SK-N-MC (cell line): ENCODE results near the gene L3MBTL4.

Experiments used
- DNase-seq: peaks from one replicate; pipeline ENCODE4 v3.0.0-alpha.2; 2011; ENCODE audit warnings: low read depth, low spot score
- H3K27ac ChIP-seq: fragments of 200-600 bp; sonication (generic); 2 replicates; pipeline ENCODE4 v1.5.1; 2016; ENCODE audit warnings: mixed run types
- H3K36me3 ChIP-seq: fragments of 200-600 bp; sonication (generic); 2 replicates; pipeline ENCODE4 v1.6.1; 2017; ENCODE audit warnings: antibody characterized with exemption, low read length, mixed read lengths; ENCODE audit not compliant: insufficient read depth
- H3K4me3 ChIP-seq: fragments of 200-600 bp; sonication (generic); 2 replicates; pipeline ENCODE4 v1.5.1; 2016
- H3K9ac ChIP-seq: fragments of 200-600 bp; sonication (generic); 2 replicates; pipeline ENCODE4 v1.8.0; 2017; ENCODE audit warnings: mixed run types, mixed read lengths; ENCODE audit not compliant: insufficient read length
- H3K9me3 ChIP-seq: fragments of 200-600 bp; sonication (generic); 2 replicates; pipeline ENCODE4 v1.6.1; 2017; ENCODE audit warnings: low read depth, mild to moderate bottlenecking, antibody characterized with exemption, low read length, moderate library complexity, mixed read lengths
- EZH2 ChIP-seq: fragments of 200-600 bp; sonication (generic); IDR thresholded peaks from one replicate; pipeline ENCODE4 v1.6.1; 2017; ENCODE audit warnings: antibody characterized with exemption
- FOXP2 ChIP-seq: optimal IDR thresholded peaks from 2 replicates; pipeline ENCODE3; 2011; ENCODE audit warnings: mild to moderate bottlenecking, moderate library complexity; ENCODE audit not compliant: insufficient read depth; ENCODE audit errors: extremely low read length, control extremely low read depth
- POLR2AphosphoS5 ChIP-seq: IDR thresholded peaks from 2 replicates; pipeline ENCODE4 v1.6.1; 2012; ENCODE audit warnings: mild to moderate bottlenecking, low read depth, low read length, borderline replicate concordance

L3MBTL4 gene

DNA sequence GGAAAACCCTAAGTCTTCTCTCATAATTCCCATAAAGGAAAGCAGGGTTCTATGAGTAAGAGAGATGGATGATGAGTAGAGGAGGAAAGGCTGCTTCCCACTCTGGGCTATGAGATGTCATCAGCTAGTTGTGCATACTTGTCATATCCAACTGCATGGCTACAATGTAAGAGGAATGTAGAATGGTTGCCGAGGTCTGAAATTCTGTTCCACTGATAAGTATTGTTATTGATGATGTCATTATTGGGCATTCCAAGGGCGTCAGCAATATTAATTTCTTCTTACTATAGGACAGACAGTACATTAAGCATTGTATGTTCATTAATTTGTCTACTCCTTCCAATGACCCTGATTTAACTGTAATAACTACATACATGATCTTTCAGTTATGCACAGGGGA is 88.1 kb downstream of the L3MBTL4 start:
- H3K9me3 ChIP-seq, result no peaks in the 10 kb centered on the region
- H3K4me3 ChIP-seq, result no peak overlapping the region
- TF ChIP-seq FOXP2 (no peak), EZH2 (no peak), POLR2AphosphoS5 (no peak)
- H3K27ac ChIP-seq, result no peak overlapping the region
- H3K9ac ChIP-seq, result no peak overlapping the region
- no peaks in the 10 kb centered on the region for H3K36me3 ChIP-seq
- no peak for DNase-seq

DNA sequence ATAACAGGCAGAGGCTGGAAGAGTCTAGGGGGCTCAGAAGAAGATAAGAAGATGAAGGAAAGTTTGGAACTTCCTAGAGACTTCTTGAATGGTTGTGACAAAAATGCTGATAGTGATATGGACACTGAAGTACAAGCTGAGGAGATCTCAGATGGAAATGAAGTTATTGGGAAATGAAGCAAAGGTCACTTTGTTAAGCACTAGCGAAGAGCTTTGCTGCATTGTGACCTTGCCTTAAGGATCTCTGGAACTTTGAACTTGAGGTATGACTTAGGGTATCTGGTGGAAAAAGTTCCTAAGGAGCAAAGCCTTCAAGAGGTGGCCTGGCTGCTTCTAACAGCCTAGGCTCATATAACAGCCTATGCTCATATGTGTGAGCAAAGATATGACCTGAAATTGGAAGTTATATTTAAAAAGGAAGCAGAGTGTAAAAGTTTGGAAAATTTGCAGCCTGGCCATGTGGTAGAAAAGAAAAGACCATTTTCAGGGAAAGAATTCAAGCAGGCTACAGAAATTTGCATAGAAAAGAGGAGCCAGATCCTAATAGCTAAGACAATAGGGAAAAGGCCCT is 91.3 kb downstream of the L3MBTL4 start:
- DNase-seq, result no peak
- Histone ChIP-seq H3K36me3 (no peaks in the 10 kb centered on the region), H3K27ac (no peak overlapping the region), H3K9ac (no peak overlapping the region), H3K9me3 (no peaks in the 10 kb centered on the region), H3K4me3 (no peak overlapping the region)
- TF ChIP-seq EZH2 (no peak), POLR2AphosphoS5 (no peak), FOXP2 (no peak)

DNA sequence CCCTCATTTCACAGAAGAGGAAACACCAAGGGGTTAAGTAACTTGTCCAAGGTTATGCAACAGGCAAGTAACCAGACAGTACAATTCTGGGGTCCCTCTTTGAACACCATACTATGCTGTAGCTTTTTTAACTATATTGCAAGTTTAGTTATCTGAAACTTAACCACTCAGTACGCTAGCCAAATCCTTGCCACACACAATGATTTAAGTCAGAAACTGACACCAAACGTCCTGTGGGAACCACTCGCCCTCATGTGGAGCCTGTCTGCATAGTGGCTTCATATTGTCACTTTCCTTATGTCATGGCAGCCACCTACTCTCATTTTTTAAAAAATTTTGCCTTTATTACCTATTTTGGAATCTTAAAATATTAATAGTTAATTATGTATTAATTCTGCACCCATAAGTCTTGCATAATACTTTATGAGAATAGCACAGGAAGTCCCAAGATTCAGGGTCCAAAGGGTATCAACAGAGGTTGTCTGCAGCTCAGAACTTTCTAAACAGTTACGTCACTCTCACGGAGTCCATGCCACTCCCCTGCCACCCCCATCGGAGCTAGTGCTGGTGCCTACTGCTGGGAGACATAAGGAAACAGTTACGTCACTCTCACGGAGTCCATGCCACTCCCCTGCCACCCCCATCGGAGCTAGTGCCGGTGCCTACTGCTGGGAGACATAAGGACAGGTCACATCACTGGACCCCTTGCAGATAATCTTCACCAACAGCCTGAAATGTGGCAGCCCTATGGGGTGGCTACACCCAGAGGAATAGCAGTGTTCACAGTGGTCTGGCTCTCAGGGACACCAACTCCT is 99.0 kb downstream of the L3MBTL4 start:
- H3K27ac ChIP-seq, result no peak overlapping the region
- TF ChIP-seq POLR2AphosphoS5, result no peak
- no peak for TF ChIP-seq EZH2
- no peak for TF ChIP-seq FOXP2
- DNase-seq, result no peak

DNA sequence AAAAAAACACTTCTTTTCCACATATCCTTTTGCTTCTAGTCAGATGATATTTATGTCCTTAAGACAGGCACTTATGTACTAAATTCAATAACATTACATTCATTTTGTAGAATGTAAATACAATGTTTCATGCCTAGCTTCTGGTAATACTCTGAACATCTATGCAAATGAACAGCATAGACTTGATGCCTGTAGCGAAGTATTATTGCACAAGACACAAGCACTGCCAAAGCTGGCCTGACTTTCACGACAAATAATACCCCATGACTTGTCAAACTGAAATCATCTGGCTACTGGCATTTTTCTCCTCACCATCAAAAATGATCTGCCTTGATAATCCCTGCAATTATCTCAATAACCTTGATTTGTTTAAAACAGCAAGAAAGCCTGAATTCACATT is 101.3 kb downstream of the L3MBTL4 start:
- Histone ChIP-seq H3K9ac (no peak overlapping the region), H3K36me3 (no peaks in the 10 kb centered on the region), H3K9me3 (no peaks in the 10 kb centered on the region), H3K4me3 (no peak overlapping the region), H3K27ac (no peak overlapping the region)
- no peak for DNase-seq
- peak; percentile 16 for TF ChIP-seq FOXP2
- TF ChIP-seq EZH2, result no peak
- no peak for TF ChIP-seq POLR2AphosphoS5

More for the DNA sequence above, 99.0 kb downstream of the L3MBTL4 start:
- no peaks in the 10 kb centered on the region for H3K9me3 ChIP-seq
- no peaks in the 10 kb centered on the region for H3K36me3 ChIP-seq
- H3K4me3 ChIP-seq, result no peak overlapping the region
- H3K9ac ChIP-seq, result no peak overlapping the region

DNA sequence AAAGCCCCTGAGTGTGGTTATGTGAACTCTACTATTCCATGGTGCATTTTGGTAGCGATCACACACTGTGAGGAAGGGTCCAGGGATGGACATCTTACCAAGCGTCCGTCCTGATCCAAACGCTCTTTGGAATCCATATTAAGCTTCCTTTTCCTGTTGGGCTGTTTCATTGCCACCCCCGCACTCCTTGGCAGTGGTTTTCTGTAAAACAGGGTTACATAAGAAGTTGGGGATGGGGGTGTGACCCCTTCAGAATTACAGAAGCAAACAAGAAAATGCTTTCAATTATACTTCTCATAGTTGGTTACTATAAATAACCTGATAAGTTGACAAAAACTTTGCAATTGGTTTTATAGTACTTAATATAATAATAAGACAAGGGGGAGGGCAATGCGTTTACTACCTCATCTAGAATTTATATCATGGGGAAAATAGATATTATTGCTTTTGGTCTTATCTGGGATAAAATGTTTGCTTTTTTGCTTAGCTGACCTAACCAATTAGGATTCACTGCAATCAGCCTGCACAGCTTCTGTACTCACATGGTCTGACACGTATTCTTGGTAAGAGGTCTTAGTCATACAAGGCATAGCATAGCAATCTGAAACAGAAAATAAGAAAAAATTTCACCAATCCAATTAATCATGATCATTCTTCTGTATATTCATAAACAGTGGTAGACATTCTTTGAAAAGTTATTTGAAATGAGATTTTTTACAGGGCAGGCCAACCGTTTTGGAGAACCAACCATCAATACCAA is 103.1 kb downstream of the L3MBTL4 start:
- TF ChIP-seq EZH2 (no peak), FOXP2 (no peak), POLR2AphosphoS5 (no peak)
- H3K9me3 ChIP-seq, result no peaks in the 10 kb centered on the region
- no peak for DNase-seq
- H3K36me3 ChIP-seq, result no peaks in the 10 kb centered on the region
- H3K9ac ChIP-seq, result no peak overlapping the region
- no peak overlapping the region for H3K4me3 ChIP-seq
- no peak overlapping the region for H3K27ac ChIP-seq

DNA sequence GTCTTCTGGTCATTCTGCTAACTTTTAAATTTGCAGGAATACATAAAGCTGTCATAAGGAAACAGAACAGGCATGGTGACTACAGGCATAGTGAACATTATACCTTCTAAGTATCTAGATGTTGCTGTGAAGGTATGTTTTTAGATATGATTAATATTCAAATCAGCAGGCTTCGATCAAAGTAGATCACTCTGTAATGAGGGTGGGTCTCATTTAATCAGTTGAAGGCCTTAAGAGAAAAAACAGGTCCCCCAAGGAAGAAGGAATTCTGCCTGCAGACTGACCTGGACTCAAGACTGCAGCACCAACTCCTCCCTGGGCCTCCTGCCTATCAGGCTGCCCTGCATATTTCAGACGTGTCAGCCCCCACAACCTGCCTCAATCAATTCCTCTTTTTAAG is 104.0 kb downstream of the L3MBTL4 start:
- TF ChIP-seq FOXP2 (no peak), POLR2AphosphoS5 (no peak), EZH2 (no peak)
- no peak overlapping the region for H3K4me3 ChIP-seq
- H3K36me3 ChIP-seq, result no peaks in the 10 kb centered on the region
- H3K27ac ChIP-seq, result no peak overlapping the region
- DNase-seq, result no peak
- no peak overlapping the region for H3K9ac ChIP-seq
- no peaks in the 10 kb centered on the region for H3K9me3 ChIP-seq

DNA sequence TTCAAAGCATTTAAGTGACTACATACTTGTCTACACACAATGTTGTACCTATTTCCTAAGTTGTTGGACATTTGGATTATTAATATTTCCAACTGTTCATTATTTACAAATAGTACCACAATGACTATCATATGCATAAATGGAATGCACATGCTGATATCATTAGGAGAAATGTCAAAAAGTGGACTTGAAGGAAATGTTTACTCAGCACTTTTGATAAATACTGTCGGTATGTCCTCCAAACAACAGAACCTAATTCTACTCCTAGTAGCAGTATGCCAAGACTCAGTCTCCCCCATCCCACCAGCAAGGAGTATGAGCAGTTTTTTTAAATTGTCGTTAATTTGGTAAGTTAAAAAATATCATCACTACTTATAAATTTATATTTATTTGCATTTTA is 116.8 kb downstream of the L3MBTL4 start:
- DNase-seq, result no peak
- Histone ChIP-seq H3K27ac (no peak overlapping the region), H3K9me3 (no peaks in the 10 kb centered on the region), H3K4me3 (no peak overlapping the region), H3K36me3 (no peaks in the 10 kb centered on the region), H3K9ac (no peak overlapping the region)
- no peak for TF ChIP-seq FOXP2

DNA sequence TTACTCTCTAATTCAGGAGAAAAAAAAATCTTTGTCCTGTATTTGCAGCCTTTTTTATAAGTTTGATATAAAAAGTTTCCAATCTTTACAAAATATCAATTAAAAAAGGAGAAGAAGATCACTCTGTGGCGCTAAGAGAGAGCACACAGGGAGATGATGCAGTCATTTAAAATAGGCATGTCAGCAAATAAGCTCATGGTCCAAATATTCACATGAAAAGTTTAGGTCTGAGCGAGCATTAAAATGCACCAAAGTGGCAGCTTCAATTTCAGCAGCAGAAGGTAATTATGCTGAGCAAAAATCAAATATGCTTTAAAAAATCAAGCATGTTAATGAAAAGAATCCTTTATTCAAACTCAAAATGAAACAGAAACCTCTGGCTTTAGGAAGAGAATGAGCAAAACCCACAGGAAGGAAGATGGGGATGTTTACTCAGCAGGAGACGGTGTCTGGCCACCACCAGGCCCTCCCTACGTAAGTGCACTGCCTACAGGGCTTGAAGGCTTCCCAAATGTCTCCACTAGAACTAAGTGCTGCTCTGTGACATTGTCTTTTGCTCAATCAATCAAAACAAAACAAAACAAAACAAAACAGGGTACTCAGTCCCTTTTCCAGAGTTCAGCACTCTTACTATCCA is 120.4 kb downstream of the L3MBTL4 start:
- peak; percentile 22; the same call in 1 of the 2 replicates for TF ChIP-seq POLR2AphosphoS5
- no peak for TF ChIP-seq EZH2
- TF ChIP-seq FOXP2, result no peak
- H3K4me3 ChIP-seq, result peak overlapping the region; percentile 32; the same call in 1 of the 2 replicates
- no peaks in the 10 kb centered on the region for H3K36me3 ChIP-seq
- DNase-seq, result peak; percentile 78
- no peaks in the 10 kb centered on the region for H3K9me3 ChIP-seq
- H3K9ac ChIP-seq, result no peak overlapping the region
- H3K27ac ChIP-seq, result peak overlapping the region; percentile 26; the same call in 1 of the 2 replicates
